ENCODE data around the gene KCNK1.

Gene KCNK1

GRCh38 chr1:233627376-233627775 is 13.5 kb downstream of the KCNK1 start:
- no peak for TF ChIP-seq ZFX (IDR thresholded peaks at IDR 0.05; ENCODE audit: borderline replicate concordance)
- TF ChIP-seq, protein P1, sequence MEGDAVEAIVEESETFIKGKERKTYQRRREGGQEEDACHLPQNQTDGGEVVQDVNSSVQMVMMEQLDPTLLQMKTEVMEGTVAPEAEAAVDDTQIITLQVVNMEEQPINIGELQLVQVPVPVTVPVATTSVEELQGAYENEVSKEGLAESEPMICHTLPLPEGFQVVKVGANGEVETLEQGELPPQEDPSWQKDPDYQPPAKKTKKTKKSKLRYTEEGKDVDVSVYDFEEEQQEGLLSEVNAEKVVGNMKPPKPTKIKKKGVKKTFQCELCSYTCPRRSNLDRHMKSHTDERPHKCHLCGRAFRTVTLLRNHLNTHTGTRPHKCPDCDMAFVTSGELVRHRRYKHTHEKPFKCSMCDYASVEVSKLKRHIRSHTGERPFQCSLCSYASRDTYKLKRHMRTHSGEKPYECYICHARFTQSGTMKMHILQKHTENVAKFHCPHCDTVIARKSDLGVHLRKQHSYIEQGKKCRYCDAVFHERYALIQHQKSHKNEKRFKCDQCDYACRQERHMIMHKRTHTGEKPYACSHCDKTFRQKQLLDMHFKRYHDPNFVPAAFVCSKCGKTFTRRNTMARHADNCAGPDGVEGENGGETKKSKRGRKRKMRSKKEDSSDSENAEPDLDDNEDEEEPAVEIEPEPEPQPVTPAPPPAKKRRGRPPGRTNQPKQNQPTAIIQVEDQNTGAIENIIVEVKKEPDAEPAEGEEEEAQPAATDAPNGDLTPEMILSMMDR (IDR thresholded peaks at IDR 0.05) = no peak
- H3K27ac ChIP-seq = no peak overlapping the region

GRCh38 chr1:233627823-233628222 is 13.9 kb downstream of the KCNK1 start:
- TF ChIP-seq, protein P1 (IDR thresholded peaks at IDR 0.05) = no peak
- no peak for TF ChIP-seq ZFX (IDR thresholded peaks at IDR 0.05; ENCODE audit: borderline replicate concordance)
- no peak overlapping the region for H3K27ac ChIP-seq

DNA sequence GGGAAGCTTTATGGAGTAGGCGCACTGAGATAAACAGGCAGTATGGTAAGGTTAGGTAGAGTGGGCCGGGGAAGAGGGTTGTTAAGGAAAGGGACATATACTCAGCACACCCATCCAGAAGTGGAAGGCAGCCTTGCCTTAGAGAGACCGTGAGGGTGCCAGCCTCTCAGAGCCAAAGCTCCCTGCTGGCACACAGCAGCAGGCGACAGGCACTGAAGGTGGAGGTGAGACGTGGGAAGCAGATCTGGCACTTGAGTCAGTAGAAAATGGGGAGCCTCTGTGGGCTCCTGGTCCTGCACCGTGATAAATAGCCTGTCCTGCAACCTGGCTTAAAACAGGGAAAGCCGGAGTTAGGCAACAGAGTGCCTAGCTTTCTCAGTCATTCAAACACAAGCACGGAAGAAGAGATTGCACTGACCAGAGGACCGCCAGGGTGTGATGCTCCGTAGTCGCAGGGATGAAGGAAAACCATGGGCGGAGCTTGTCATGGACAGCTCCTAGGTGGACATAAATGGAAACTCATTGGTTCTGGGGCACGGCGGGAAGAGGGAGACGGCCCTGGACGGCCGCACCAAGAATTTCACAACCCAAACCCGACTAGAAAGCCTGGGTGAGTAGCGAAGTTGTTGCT is 15.5 kb downstream of the KCNK1 start:
- TF ChIP-seq ZFX (IDR thresholded peaks at IDR 0.05; ENCODE audit: borderline replicate concordance) = no peak
- TF ChIP-seq, protein P1 (IDR thresholded peaks at IDR 0.05) = no peak

DNA sequence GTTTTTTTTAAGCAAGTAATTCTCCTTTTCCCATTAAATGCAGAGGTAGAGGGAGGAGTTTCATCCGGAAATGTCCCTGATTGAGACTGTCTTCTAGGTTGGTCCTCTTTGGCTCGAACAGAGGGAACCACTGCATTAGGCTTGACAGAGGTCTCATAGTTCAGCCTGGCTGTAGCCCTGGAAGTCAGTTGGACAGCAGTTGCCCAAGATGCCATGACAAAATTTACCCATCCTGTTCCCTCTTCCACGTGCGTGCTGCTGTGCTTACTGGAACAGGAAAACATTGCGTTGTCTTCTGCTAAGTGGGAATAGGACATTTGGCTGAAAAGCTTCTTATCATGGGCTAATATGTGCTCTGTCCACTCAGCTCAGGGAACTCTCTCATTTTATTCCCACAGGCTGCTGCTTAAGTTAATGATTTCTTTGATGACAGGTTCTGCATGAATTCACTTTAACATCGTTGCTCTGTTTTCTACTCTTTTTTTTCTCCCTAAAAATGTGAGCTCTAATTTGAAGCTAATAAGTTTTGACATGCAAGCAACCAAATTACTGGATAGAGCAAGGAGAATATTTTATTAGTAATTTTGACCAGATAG is 18.0 kb downstream of the KCNK1 start:
- TF ChIP-seq, protein P1 (IDR thresholded peaks at IDR 0.05) = no peak
- no peak for TF ChIP-seq ZFX (IDR thresholded peaks at IDR 0.05; ENCODE audit: borderline replicate concordance)
- no peak overlapping the region for H3K27ac ChIP-seq

More for the DNA sequence above, 15.5 kb downstream of the KCNK1 start:
- H3K27ac ChIP-seq = no peak overlapping the region

- TF ChIP-seq ZFX (IDR thresholded peaks at IDR 0.05; ENCODE audit: borderline replicate concordance) = no peak
- TF ChIP-seq, protein P1 (IDR thresholded peaks at IDR 0.05) = no peak
- H3K27ac ChIP-seq = no peak overlapping the region
These were observed 18.5 kb downstream of the KCNK1 start for GRCh38 chr1:233632436-233632835.

GRCh38 chr1:233635765-233636502 is 22.0 kb downstream of the KCNK1 start:
- H3K27ac ChIP-seq = no peak overlapping the region
- TF ChIP-seq, protein P1 (IDR thresholded peaks at IDR 0.05) = no peak
- no peak for TF ChIP-seq ZFX (IDR thresholded peaks at IDR 0.05; ENCODE audit: borderline replicate concordance)

DNA sequence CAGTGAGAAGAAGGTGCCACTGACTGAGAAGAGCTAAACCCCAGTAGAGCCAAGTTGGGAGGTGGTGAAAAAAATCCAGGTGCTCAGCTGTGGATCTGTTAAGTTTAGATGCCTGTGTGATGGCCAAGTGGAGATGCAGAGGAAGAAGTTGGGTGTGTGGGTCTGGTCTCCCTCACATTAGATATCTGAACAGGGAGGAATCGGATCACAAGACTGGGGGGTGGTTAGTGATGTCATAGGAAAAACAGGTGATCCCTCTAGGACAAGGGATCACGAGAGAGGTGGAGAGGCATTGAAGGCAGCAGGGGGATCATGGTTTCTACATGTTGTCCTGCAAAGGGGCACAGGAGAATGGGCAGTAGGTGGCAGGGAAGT is 22.6 kb downstream of the KCNK1 start:
- TF ChIP-seq, protein P1 (IDR thresholded peaks at IDR 0.05) = no peak
- no peak for TF ChIP-seq ZFX (IDR thresholded peaks at IDR 0.05; ENCODE audit: borderline replicate concordance)
- H3K27ac ChIP-seq = no peak overlapping the region
